Smooth muscle cell (in vitro differentiated cells): ENCODE measurements around the gene RERE. TPM values are rescaled to one million over a fixed set of nuclear protein-coding genes. Genes with fewer than 3 reads are reported as not detected.

Source experiments
- DNase-seq: peaks from one replicate; lab custom pipeline; 2025; ENCODE audit not compliant: unreplicated experiment; lab: John Stamatoyannopoulos, UW
- H2AFZ ChIP-seq: fragments of 200-600 bp; sonication (generic); 2 replicates; pipeline ENCODE4 v1.6.0; 2016; ENCODE audit warnings: antibody characterized with exemption, low read depth, mild to moderate bottlenecking
- H3F3A ChIP-seq: fragments of 200-600 bp; sonication (generic); 2 replicates; pipeline ENCODE4 v1.6.0; 2017; ENCODE audit warnings: antibody characterized with exemption, low read depth
- H3K27ac ChIP-seq: fragments of 200-600 bp; sonication (generic); 2 replicates; pipeline ENCODE4 v1.5.1; 2016; ENCODE audit warnings: low read depth, mild to moderate bottlenecking
- H3K27me3 ChIP-seq: fragments of 200-600 bp; sonication (generic); 2 replicates; pipeline ENCODE4 v1.6.1; 2016; ENCODE audit warnings: low read depth, mild to moderate bottlenecking
- H3K36me3 ChIP-seq: fragments of 200-600 bp; sonication (generic); 2 replicates; pipeline ENCODE4 v1.5.1; 2016; ENCODE audit warnings: low read depth
- H3K4me1 ChIP-seq: fragments of 200-600 bp; sonication (generic); 2 replicates; pipeline ENCODE4 v1.5.1; 2016; ENCODE audit warnings: low read depth
- H3K4me2 ChIP-seq: fragments of 200-600 bp; sonication (generic); 2 replicates; pipeline ENCODE4 v1.6.0; 2016; ENCODE audit warnings: mild to moderate bottlenecking
- H3K4me3 ChIP-seq: fragments of 200-600 bp; sonication (generic); 2 replicates; pipeline ENCODE4 v1.5.1; 2016; ENCODE audit warnings: mild to moderate bottlenecking
- H3K79me2 ChIP-seq: fragments of 200-600 bp; sonication (generic); 2 replicates; pipeline ENCODE4 v1.6.0; 2016; ENCODE audit warnings: low read depth, mild to moderate bottlenecking
- H3K9ac ChIP-seq: fragments of 200-600 bp; sonication (generic); 2 replicates; pipeline ENCODE4 v1.6.0; 2016; ENCODE audit warnings: low read depth
- H3K9me3 ChIP-seq: fragments of 200-600 bp; sonication (generic); replicated peaks from 2 replicates; pipeline ENCODE4 v1.5.1; 2016; ENCODE audit warnings: low read depth
- H4K20me1 ChIP-seq: fragments of 200-600 bp; sonication (generic); 2 replicates; pipeline ENCODE4 v1.6.0; 2016; ENCODE audit warnings: low read depth
- CTCF ChIP-seq: fragments of 200-600 bp; sonication (generic); IDR thresholded peaks from 2 replicates; pipeline ENCODE4 v1.5.1; 2017; ENCODE audit warnings: borderline replicate concordance, mild to moderate bottlenecking, antibody characterized with exemption; ENCODE audit not compliant: insufficient read depth, poor library complexity, severe bottlenecking
- WGBS: methylation state at CpG from one replicate; pipeline ENCODE4 v1.1.7; 2016; ENCODE audit warnings: low lambda C conversion rate; 5-methylcytosine and 5-hydroxymethylcytosine counted together
- polyA plus RNA-seq: library from polyadenylated mRNA; unstranded; fragments of >200 nt; fragmentation: Nextera tagmentation; extraction: Ambion mirVana; gene quantifications from 2 replicates; pipeline ENCODE4 v1.2.1, GENCODE V29; 2016
- total RNA-seq: library from RNA; depleted of rRNA; stranded (reverse); fragments of >200 nt; gene quantifications from 2 replicates; pipeline ENCODE4 v1.2.3, GENCODE V29; 2014

Gene RERE
- total and polyA plus RNA-seq, 2 experiments from 2014 or later: 45.6 to 59.2 TPM

GRCh38 chr1:8825985-8826481 is 8.6 kb upstream of the RERE start:
- no peak for TF ChIP-seq CTCF
- Histone ChIP-seq H3K9me3 (no peaks in the 10 kb centered on the region), H3K4me1 (peaks cover 16% of the 10 kb centered on the region), H3K27ac (peak overlapping the region; percentile 16), H3K79me2 (no peaks in the 10 kb centered on the region), H3K36me3 (no peaks in the 10 kb centered on the region), H3K4me3 (no peak overlapping the region), H3K9ac (no peak overlapping the region), H3F3A (peaks cover 28% of the 10 kb centered on the region), H3K27me3 (no peaks in the 10 kb centered on the region), H2AFZ (no peak overlapping the region), H3K4me2 (peak overlapping the region; percentile 18), H4K20me1 (no peaks in the 10 kb centered on the region)
- DNase-seq: no peak
- 47% methylated on average over 10 of the region's 10 CpGs for WGBS

GRCh38 chr1:8823295-8823664 is 5.8 kb upstream of the RERE start:
- 75% methylated on average over 6 of the region's 6 CpGs for WGBS
- Histone ChIP-seq H3K36me3 (no peaks in the 10 kb centered on the region), H2AFZ (no peak overlapping the region), H3K9me3 (no peaks in the 10 kb centered on the region), H3K4me1 (peaks cover 21% of the 10 kb centered on the region), H3K4me3 (no peak overlapping the region), H3K79me2 (no peaks in the 10 kb centered on the region), H3F3A (peaks cover 38% of the 10 kb centered on the region), H3K9ac (peak overlapping the region; percentile 9), H3K27me3 (no peaks in the 10 kb centered on the region), H3K4me2 (peak overlapping the region; percentile 20), H3K27ac (peak overlapping the region; percentile 69), H4K20me1 (no peaks in the 10 kb centered on the region)
- DNase-seq: no peak
- TF ChIP-seq CTCF: no peak

- H3K4me3 ChIP-seq: no peak overlapping the region
- H4K20me1 ChIP-seq: no peaks in the 10 kb centered on the region
- no peaks in the 10 kb centered on the region for H3K9me3 ChIP-seq
- H3K4me2 ChIP-seq: peak overlapping the region; percentile 20
- DNase-seq: no peak
- H3K4me1 ChIP-seq: peaks cover 23% of the 10 kb centered on the region
- WGBS: 44% methylated on average over 10 of the region's 10 CpGs
- H3K27me3 ChIP-seq: no peaks in the 10 kb centered on the region
- peak overlapping the region; percentile 9 for H3K9ac ChIP-seq
- peaks cover 43% of the 10 kb centered on the region for H3F3A ChIP-seq
- no peaks in the 10 kb centered on the region for H3K79me2 ChIP-seq
- no peak for TF ChIP-seq CTCF
- peak overlapping the region; percentile 5 for H2AFZ ChIP-seq
- no peaks in the 10 kb centered on the region for H3K36me3 ChIP-seq
- H3K27ac ChIP-seq: peak overlapping the region; percentile 69
Measured at GRCh38 chr1:8822373-8823294, 5.2 kb upstream of the RERE start.
